Liver (tissue), 9 donors: ENCODE results near the gene DLK1. TPM values are rescaled to one million over a fixed set of nuclear protein-coding genes. Genes with fewer than 3 reads are reported as not detected.

Experiments
- DNase-seq: peaks from one replicate; pipeline ENCODE4 v3.0.0-alpha.2; 2017; ENCODE audit warnings: low spot score
- H3K27ac ChIP-seq, 2 donors: one replicate each; pipeline ENCODE4 v1.7.0; 2013; ENCODE audit warnings: inconsistent platforms in 2 of 2, low read length in 2 of 2, control low read depth in 1 of 2, low read depth in 1 of 2, mild to moderate bottlenecking in 1 of 2
- H3K27me3 ChIP-seq, 4 donors: one replicate each; pipeline versions ENCODE4 v1.6.1 to v1.7.0; 2013; ENCODE audit warnings: low read length in 3 of 4, inconsistent platforms in 1 of 4, mild to moderate bottlenecking in 1 of 4, moderate library complexity in 1 of 4; ENCODE audit not compliant: control insufficient read depth in 4 of 4, insufficient read depth in 4 of 4
- H3K36me3 ChIP-seq, 4 donors: one replicate each; pipeline versions ENCODE4 v1.6.1 to v1.7.0; 2013; ENCODE audit warnings: low read length in 3 of 4, mild to moderate bottlenecking in 3 of 4, low read depth in 1 of 4, moderate library complexity in 1 of 4; ENCODE audit not compliant: control insufficient read depth in 4 of 4, insufficient read depth in 3 of 4
- H3K4me1 ChIP-seq, 4 donors: one replicate each; pipeline versions ENCODE4 v1.6.1 to v1.7.0; 2013; ENCODE audit warnings: low read length in 3 of 4, mild to moderate bottlenecking in 3 of 4, moderate library complexity in 1 of 4; ENCODE audit not compliant: control insufficient read depth in 4 of 4, insufficient read depth in 4 of 4
- H3K4me3 ChIP-seq, 3 donors: one replicate each; pipeline versions ENCODE4 v1.6.1 to v1.7.0; 2013; ENCODE audit warnings: low read length in 3 of 3, control low read depth in 1 of 3, low read depth in 1 of 3, mild to moderate bottlenecking in 1 of 3
- H3K9ac ChIP-seq, 2 donors: one replicate each; pipeline ENCODE4 v1.7.0; 2013; ENCODE audit warnings: low read length in 2 of 2, mild to moderate bottlenecking in 2 of 2, moderate library complexity in 2 of 2, control low read depth in 1 of 2, low read depth in 1 of 2
- H3K9me3 ChIP-seq, 4 donors: one replicate each; pipeline versions ENCODE4 v1.6.1 to v1.7.0; 2013; ENCODE audit warnings: low read length in 3 of 4; ENCODE audit not compliant: control insufficient read depth in 4 of 4
- EGR1 ChIP-seq, 2 donors: IDR thresholded peaks; 2 replicates each; pipeline ENCODE4 v1.6.1; 2016 to 2018; ENCODE audit warnings: antibody characterized with exemption in 2 of 2, low read depth in 2 of 2
- FOXA1 ChIP-seq: IDR thresholded peaks from 2 replicates; pipeline ENCODE4 v1.6.1; 2016; ENCODE audit warnings: antibody characterized with exemption
- FOXA2 ChIP-seq: IDR thresholded peaks from 2 replicates; pipeline ENCODE4 v1.6.1; 2016; ENCODE audit warnings: antibody characterized with exemption
- GABPA ChIP-seq, 2 donors: IDR thresholded peaks in 1 of 2; conservative IDR thresholded peaks in 1 of 2; 2 replicates each; pipeline ENCODE4 v1.6.1; 2016; ENCODE audit warnings: antibody characterized with exemption in 2 of 2, mild to moderate bottlenecking in 1 of 2, moderate library complexity in 1 of 2
- HNF4A ChIP-seq, 2 donors: conservative IDR thresholded peaks; 2 replicates each; pipeline ENCODE4 v1.6.1; 2016; ENCODE audit warnings: antibody characterized with exemption in 2 of 2, mild to moderate bottlenecking in 2 of 2
- HNF4G ChIP-seq: IDR thresholded peaks from 2 replicates; pipeline ENCODE4 v1.6.1; 2016; ENCODE audit warnings: antibody characterized with exemption
- NR2F2 ChIP-seq: IDR thresholded peaks from 2 replicates; pipeline ENCODE4 v1.6.1; 2016; ENCODE audit warnings: antibody characterized with exemption
- RAD21 ChIP-seq, 2 donors: IDR thresholded peaks; 2 replicates each; pipeline ENCODE4 v1.6.1; 2016; ENCODE audit warnings: antibody characterized with exemption in 2 of 2, mild to moderate bottlenecking in 2 of 2
- RXRA ChIP-seq, 2 donors: IDR thresholded peaks; 2 replicates each; pipeline ENCODE4 v1.6.1; 2017 to 2018; ENCODE audit warnings: antibody characterized with exemption in 2 of 2, mild to moderate bottlenecking in 1 of 2
- SP1 ChIP-seq: IDR thresholded peaks from 2 replicates; pipeline ENCODE4 v1.6.1; 2018; ENCODE audit warnings: antibody characterized with exemption, mild to moderate bottlenecking
- TAF1 ChIP-seq: conservative IDR thresholded peaks from 2 replicates; pipeline ENCODE4 v1.6.1; 2016; ENCODE audit warnings: antibody characterized with exemption, mild to moderate bottlenecking
- YY1 ChIP-seq: IDR thresholded peaks from 2 replicates; pipeline ENCODE4 v1.6.1; 2016; ENCODE audit warnings: antibody characterized with exemption, mild to moderate bottlenecking
- WGBS: extraction: QIAGEN DNeasy Blood & Tissue Kit; methylation state at CpG from one replicate; pipeline ENCODE4 v1.1.7; 2013; 5-methylcytosine and 5-hydroxymethylcytosine counted together
- polyA plus RNA-seq, 2 donors: library from polyadenylated mRNA; stranded (reverse) in 1 of 2; unstranded in 1 of 2; fragments of 200-250 nt in 1 of 2; fragments of >200 nt in 1 of 2; fragmentation: Nextera tagmentation in 1 of 2; extraction: Ambion mirVana in 1 of 2; gene quantifications; one replicate each; pipeline versions ENCODE4 v1.2.1 to v1.2.3, GENCODE V29; 2013 to 2015
- total RNA-seq, 2 donors: library from RNA; depleted of rRNA; stranded (reverse); fragments of >200 nt; gene quantifications; one replicate each; pipeline ENCODE4 v1.2.3, GENCODE V29; 2014
- TF ChIP-seq, protein P1 (sequence below): IDR thresholded peaks from 2 replicates; pipeline ENCODE4 v1.6.1; 2016; ENCODE audit warnings: antibody characterized with exemption
- TF ChIP-seq, protein P2 (sequence below): IDR thresholded peaks from 2 replicates; pipeline ENCODE4 v1.6.1; 2016; ENCODE audit warnings: antibody characterized with exemption
- TF ChIP-seq, protein P3 (sequence below): IDR thresholded peaks from 2 replicates; pipeline ENCODE4 v1.6.1; 2016; ENCODE audit warnings: antibody characterized with exemption
- TF ChIP-seq, protein P4 (sequence below): IDR thresholded peaks from 2 replicates; pipeline ENCODE4 v1.6.1; 2016; ENCODE audit warnings: antibody characterized with exemption, mild to moderate bottlenecking
- TF ChIP-seq, protein P5 (sequence below): fragments of 150-350 bp; IDR thresholded peaks from 2 replicates; pipeline ENCODE4 v1.5.1; 2017; ENCODE audit warnings: improper control_type of control experiment, low read depth, low read length; ENCODE audit not compliant: missing input control
- donor health status: healthy.
- donor health status: healthy.
- donor health status: healthy.
- donor health status: healthy.
- donor health status: healthy.

Gene DLK1
- total and polyA plus RNA-seq, 4 donors = 0.42 to 331 (median 1.8) TPM; not detected in 1

DNA sequence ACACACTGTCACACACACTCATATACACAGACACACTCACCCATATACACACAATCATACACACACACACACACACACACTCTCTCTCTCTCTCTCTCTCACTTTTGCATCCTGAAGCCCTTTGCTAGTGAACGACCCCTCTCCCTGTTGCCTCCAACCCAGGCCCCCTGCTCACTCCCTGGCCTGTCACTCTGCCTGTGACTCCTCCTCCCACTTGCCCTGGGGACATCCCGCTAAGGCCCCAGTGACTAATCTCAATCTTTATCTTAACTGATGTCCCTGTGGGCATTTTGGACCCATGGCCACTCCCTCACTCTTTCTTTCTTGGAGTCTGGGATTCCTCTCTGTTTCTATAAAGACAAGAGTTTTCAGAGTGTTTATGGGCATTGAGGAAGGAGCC is 10.9 kb upstream of the DLK1 start:
- Histone ChIP-seq H3K36me3 (no peaks in the 10 kb centered on the region), H3K4me1 (peaks cover 0 to 3% (median 0%) of the 10 kb centered on the region in 4 donors), H3K9ac (no peak overlapping the region), H3K4me3 (no peak overlapping the region), H3K9me3 (peaks cover 0 to 3% (median 0%) of the 10 kb centered on the region in 4 donors), H3K27ac (no peak overlapping the region), H3K27me3 (no peaks in the 10 kb centered on the region)
- 88% methylated on average over 2 of the region's 2 CpGs for WGBS
- no peak for DNase-seq
- no peak for TF ChIP-seq SP1
- no peak for TF ChIP-seq GABPA (IDR thresholded peaks at IDR 0.05 in 1 of 2, conservative IDR thresholded peaks at IDR 0.05 in 1 of 2)
- TF ChIP-seq RXRA (IDR thresholded peaks at IDR 0.05) = no peak
- no peak for TF ChIP-seq FOXA2
- TF ChIP-seq, protein P1, sequence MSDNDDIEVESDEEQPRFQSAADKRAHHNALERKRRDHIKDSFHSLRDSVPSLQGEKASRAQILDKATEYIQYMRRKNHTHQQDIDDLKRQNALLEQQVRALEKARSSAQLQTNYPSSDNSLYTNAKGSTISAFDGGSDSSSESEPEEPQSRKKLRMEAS = no peak
- no peak for TF ChIP-seq HNF4A (conservative IDR thresholded peaks at IDR 0.05)
- TF ChIP-seq HNF4G = no peak
- TF ChIP-seq, protein P2, sequence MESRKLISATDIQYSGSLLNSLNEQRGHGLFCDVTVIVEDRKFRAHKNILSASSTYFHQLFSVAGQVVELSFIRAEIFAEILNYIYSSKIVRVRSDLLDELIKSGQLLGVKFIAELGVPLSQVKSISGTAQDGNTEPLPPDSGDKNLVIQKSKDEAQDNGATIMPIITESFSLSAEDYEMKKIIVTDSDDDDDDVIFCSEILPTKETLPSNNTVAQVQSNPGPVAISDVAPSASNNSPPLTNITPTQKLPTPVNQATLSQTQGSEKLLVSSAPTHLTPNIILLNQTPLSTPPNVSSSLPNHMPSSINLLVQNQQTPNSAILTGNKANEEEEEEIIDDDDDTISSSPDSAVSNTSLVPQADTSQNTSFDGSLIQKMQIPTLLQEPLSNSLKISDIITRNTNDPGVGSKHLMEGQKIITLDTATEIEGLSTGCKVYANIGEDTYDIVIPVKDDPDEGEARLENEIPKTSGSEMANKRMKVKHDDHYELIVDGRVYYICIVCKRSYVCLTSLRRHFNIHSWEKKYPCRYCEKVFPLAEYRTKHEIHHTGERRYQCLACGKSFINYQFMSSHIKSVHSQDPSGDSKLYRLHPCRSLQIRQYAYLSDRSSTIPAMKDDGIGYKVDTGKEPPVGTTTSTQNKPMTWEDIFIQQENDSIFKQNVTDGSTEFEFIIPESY = no peak
- no peak for TF ChIP-seq FOXA1
- no peak for TF ChIP-seq EGR1 (IDR thresholded peaks at IDR 0.05; ENCODE audit: low read depth in 2 of 2)
- TF ChIP-seq TAF1 = no peak
- TF ChIP-seq NR2F2 = no peak
- TF ChIP-seq, protein P3, sequence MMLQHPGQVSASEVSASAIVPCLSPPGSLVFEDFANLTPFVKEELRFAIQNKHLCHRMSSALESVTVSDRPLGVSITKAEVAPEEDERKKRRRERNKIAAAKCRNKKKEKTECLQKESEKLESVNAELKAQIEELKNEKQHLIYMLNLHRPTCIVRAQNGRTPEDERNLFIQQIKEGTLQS = no peak

DNA sequence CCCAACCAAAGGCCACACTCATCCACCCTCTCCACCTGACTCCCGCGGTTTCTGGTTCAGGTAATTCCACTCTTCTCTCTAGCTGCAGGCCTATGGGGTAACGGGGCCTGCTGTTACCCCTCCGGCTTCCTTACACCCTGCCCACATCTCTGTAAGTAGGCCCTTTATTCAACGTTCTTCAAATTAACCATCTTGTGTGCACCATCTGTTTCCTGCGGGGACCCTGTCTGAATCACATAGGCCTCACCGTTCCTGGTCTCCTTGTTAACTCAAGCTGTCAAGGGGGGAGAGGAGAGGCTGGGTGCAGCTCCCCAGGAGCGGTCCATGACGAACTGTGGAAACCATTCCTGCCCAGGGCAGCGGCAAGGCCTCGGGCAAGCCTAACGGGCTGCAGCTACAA is 9.3 kb upstream of the DLK1 start:
- Histone ChIP-seq H3K9me3 (peaks cover 0 to 3% (median 0%) of the 10 kb centered on the region in 4 donors), H3K4me3 (no peak overlapping the region), H3K27me3 (no peaks in the 10 kb centered on the region), H3K27ac (no peak overlapping the region), H3K4me1 (no peaks in the 10 kb centered on the region), H3K9ac (no peak overlapping the region), H3K36me3 (no peaks in the 10 kb centered on the region)
- no peak for DNase-seq
- TF ChIP-seq HNF4A (conservative IDR thresholded peaks at IDR 0.05) (no peak), FOXA1 (no peak), EGR1 (IDR thresholded peaks at IDR 0.05; ENCODE audit: low read depth in 2 of 2) (no peak), FOXA2 (no peak), GABPA (IDR thresholded peaks at IDR 0.05 in 1 of 2, conservative IDR thresholded peaks at IDR 0.05 in 1 of 2) (no peak), SP1 (no peak), YY1 (no peak), TAF1 (no peak), NR2F2 (no peak), RAD21 (IDR thresholded peaks at IDR 0.05) (no peak)
- TF ChIP-seq, protein P4, sequence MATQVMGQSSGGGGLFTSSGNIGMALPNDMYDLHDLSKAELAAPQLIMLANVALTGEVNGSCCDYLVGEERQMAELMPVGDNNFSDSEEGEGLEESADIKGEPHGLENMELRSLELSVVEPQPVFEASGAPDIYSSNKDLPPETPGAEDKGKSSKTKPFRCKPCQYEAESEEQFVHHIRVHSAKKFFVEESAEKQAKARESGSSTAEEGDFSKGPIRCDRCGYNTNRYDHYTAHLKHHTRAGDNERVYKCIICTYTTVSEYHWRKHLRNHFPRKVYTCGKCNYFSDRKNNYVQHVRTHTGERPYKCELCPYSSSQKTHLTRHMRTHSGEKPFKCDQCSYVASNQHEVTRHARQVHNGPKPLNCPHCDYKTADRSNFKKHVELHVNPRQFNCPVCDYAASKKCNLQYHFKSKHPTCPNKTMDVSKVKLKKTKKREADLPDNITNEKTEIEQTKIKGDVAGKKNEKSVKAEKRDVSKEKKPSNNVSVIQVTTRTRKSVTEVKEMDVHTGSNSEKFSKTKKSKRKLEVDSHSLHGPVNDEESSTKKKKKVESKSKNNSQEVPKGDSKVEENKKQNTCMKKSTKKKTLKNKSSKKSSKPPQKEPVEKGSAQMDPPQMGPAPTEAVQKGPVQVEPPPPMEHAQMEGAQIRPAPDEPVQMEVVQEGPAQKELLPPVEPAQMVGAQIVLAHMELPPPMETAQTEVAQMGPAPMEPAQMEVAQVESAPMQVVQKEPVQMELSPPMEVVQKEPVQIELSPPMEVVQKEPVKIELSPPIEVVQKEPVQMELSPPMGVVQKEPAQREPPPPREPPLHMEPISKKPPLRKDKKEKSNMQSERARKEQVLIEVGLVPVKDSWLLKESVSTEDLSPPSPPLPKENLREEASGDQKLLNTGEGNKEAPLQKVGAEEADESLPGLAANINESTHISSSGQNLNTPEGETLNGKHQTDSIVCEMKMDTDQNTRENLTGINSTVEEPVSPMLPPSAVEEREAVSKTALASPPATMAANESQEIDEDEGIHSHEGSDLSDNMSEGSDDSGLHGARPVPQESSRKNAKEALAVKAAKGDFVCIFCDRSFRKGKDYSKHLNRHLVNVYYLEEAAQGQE = no peak
- TF ChIP-seq, protein P2 = no peak
- TF ChIP-seq, protein P1 = no peak
- TF ChIP-seq, protein P3 = no peak
- TF ChIP-seq, protein P5, sequence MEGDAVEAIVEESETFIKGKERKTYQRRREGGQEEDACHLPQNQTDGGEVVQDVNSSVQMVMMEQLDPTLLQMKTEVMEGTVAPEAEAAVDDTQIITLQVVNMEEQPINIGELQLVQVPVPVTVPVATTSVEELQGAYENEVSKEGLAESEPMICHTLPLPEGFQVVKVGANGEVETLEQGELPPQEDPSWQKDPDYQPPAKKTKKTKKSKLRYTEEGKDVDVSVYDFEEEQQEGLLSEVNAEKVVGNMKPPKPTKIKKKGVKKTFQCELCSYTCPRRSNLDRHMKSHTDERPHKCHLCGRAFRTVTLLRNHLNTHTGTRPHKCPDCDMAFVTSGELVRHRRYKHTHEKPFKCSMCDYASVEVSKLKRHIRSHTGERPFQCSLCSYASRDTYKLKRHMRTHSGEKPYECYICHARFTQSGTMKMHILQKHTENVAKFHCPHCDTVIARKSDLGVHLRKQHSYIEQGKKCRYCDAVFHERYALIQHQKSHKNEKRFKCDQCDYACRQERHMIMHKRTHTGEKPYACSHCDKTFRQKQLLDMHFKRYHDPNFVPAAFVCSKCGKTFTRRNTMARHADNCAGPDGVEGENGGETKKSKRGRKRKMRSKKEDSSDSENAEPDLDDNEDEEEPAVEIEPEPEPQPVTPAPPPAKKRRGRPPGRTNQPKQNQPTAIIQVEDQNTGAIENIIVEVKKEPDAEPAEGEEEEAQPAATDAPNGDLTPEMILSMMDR = no peak
- 81% methylated on average over 12 of the region's 12 CpGs for WGBS
